HUES64 (cell line): ENCODE data around the gene GGTA1.

Source experiments
- H3K27ac ChIP-seq: 2 replicates; pipeline ENCODE4 v1.7.0; 2013; ENCODE audit warnings: low read depth, low read length, inconsistent platforms
- H3K27me3 ChIP-seq: 2 replicates; pipeline ENCODE4 v1.6.1; 2013; ENCODE audit warnings: mild to moderate bottlenecking, low read length; ENCODE audit not compliant: insufficient read depth
- H3K36me3 ChIP-seq: 2 replicates; pipeline ENCODE4 v1.6.1; 2013; ENCODE audit warnings: mild to moderate bottlenecking, low read length; ENCODE audit not compliant: insufficient read depth
- H3K4me1 ChIP-seq: 2 replicates; pipeline ENCODE4 v1.6.1; 2013; ENCODE audit warnings: mild to moderate bottlenecking, low read length, moderate library complexity; ENCODE audit not compliant: insufficient read depth
- H3K4me3 ChIP-seq: 2 replicates; pipeline ENCODE4 v1.5.1; 2013; ENCODE audit warnings: mild to moderate bottlenecking, low read length, moderate library complexity
- H3K9ac ChIP-seq: 2 replicates; pipeline ENCODE4 v1.6.1; 2013; ENCODE audit warnings: mild to moderate bottlenecking, low read depth, low read length
- H3K9me3 ChIP-seq: 2 replicates; pipeline ENCODE4 v1.6.1; 2013; ENCODE audit warnings: low read depth, low read length; ENCODE audit not compliant: insufficient read depth
- WGBS: fragments of 150-250, 120-280 bp; methylation state at CpG from one replicate; pipeline ENCODE4 v1.1.7; 2013; ENCODE audit warnings: missing lambda C conversion rate; 5-methylcytosine and 5-hydroxymethylcytosine counted together

The GGTA1 gene

GRCh38 chr9:121483049-121483448 lies 16.6 kb downstream of the GGTA1 start:
- no peak overlapping the region for H3K4me3 ChIP-seq

GRCh38 chr9:121478816-121479676 lies 20.6 kb downstream of the GGTA1 start:
- Histone ChIP-seq H3K27me3 (no peaks in the 10 kb centered on the region), H3K9ac (no peak overlapping the region), H3K27ac (no peak overlapping the region), H3K4me1 (peaks cover 10% of the 10 kb centered on the region; the same call in 1 of the 2 replicates), H3K36me3 (no peaks in the 10 kb centered on the region), H3K4me3 (no peak overlapping the region), H3K9me3 (no peaks in the 10 kb centered on the region)
- WGBS: 82% methylated on average over 8 of the region's 8 CpGs

More at GRCh38 chr9:121483049-121483448, 16.6 kb downstream of the GGTA1 start:
- Histone ChIP-seq H3K27me3 (no peaks in the 10 kb centered on the region), H3K4me1 (peaks cover 7% of the 10 kb centered on the region; the same call in 1 of the 2 replicates), H3K9me3 (no peaks in the 10 kb centered on the region), H3K9ac (no peak overlapping the region), H3K36me3 (no peaks in the 10 kb centered on the region), H3K27ac (no peak overlapping the region)
- 61% methylated on average over 5 of the region's 5 CpGs for WGBS

GRCh38 chr9:121476156-121476555 lies 23.5 kb downstream of the GGTA1 start:
- H3K9me3 ChIP-seq: no peaks in the 10 kb centered on the region
- 95% methylated on average over 5 of the region's 5 CpGs for WGBS

GRCh38 chr9:121474231-121474947 lies 25.3 kb downstream of the GGTA1 start:
- peaks cover 22% of the 10 kb centered on the region for H3K4me1 ChIP-seq
- no peak overlapping the region for H3K4me3 ChIP-seq
- WGBS: 77% methylated on average over 10 of the region's 10 CpGs
- no peaks in the 10 kb centered on the region for H3K36me3 ChIP-seq
- no peak overlapping the region for H3K27ac ChIP-seq
- H3K27me3 ChIP-seq: no peaks in the 10 kb centered on the region
- H3K9me3 ChIP-seq: no peaks in the 10 kb centered on the region
- H3K9ac ChIP-seq: no peak overlapping the region

More at GRCh38 chr9:121476156-121476555, 23.5 kb downstream of the GGTA1 start:
- H3K27ac ChIP-seq: no peak overlapping the region
- peaks cover 19% of the 10 kb centered on the region for H3K4me1 ChIP-seq
- H3K9ac ChIP-seq: no peak overlapping the region
- no peaks in the 10 kb centered on the region for H3K27me3 ChIP-seq
- H3K4me3 ChIP-seq: no peak overlapping the region
- no peaks in the 10 kb centered on the region for H3K36me3 ChIP-seq

GRCh38 chr9:121473229-121473628 lies 26.4 kb downstream of the GGTA1 start:
- WGBS: 95% methylated on average over 6 of the region's 6 CpGs
- Histone ChIP-seq H3K9me3 (no peaks in the 10 kb centered on the region), H3K27me3 (no peaks in the 10 kb centered on the region), H3K4me3 (no peak overlapping the region), H3K9ac (no peak overlapping the region), H3K27ac (no peak overlapping the region), H3K4me1 (peaks cover 20% of the 10 kb centered on the region), H3K36me3 (no peaks in the 10 kb centered on the region)

- WGBS: 21% methylated on average over 5 of the region's 5 CpGs
- Histone ChIP-seq H3K9ac (no peak overlapping the region), H3K36me3 (no peaks in the 10 kb centered on the region), H3K9me3 (no peaks in the 10 kb centered on the region), H3K4me1 (peaks cover 20% of the 10 kb centered on the region), H3K27ac (no peak overlapping the region), H3K27me3 (no peaks in the 10 kb centered on the region), H3K4me3 (no peak overlapping the region)
Observed at GRCh38 chr9:121472446-121472845, 27.2 kb downstream of the GGTA1 start.

- Histone ChIP-seq H3K4me1 (peaks cover 8% of the 10 kb centered on the region; the same call in 1 of the 2 replicates), H3K9ac (no peak overlapping the region), H3K36me3 (no peaks in the 10 kb centered on the region), H3K27ac (no peak overlapping the region), H3K27me3 (no peaks in the 10 kb centered on the region), H3K4me3 (no peak overlapping the region), H3K9me3 (no peaks in the 10 kb centered on the region)
- WGBS: 81% methylated on average over 1 of the region's 1 CpG
Observed at GRCh38 chr9:121466142-121466541, 33.5 kb downstream of the GGTA1 start.

- Histone ChIP-seq H3K9ac (no peak overlapping the region), H3K4me3 (no peak overlapping the region), H3K4me1 (peaks cover 5% of the 10 kb centered on the region; the same call in 1 of the 2 replicates), H3K27ac (no peak overlapping the region), H3K36me3 (no peaks in the 10 kb centered on the region), H3K9me3 (no peaks in the 10 kb centered on the region), H3K27me3 (no peaks in the 10 kb centered on the region)
- WGBS: 91% methylated on average over 4 of the region's 4 CpGs
Observed at GRCh38 chr9:121464968-121465367, 34.7 kb downstream of the GGTA1 start.

- WGBS: 64% methylated on average over 6 of the region's 10 CpGs
Observed at GRCh38 chr9:121463026-121463807, 36.4 kb downstream of the GGTA1 start.

GRCh38 chr9:121459513-121459912 lies 40.1 kb downstream of the GGTA1 start:
- H3K27me3 ChIP-seq: no peaks in the 10 kb centered on the region
- no peak overlapping the region for H3K4me3 ChIP-seq
- no peaks in the 10 kb centered on the region for H3K9me3 ChIP-seq
- H3K36me3 ChIP-seq: no peaks in the 10 kb centered on the region
- WGBS: 52% methylated on average over 1 of the region's 1 CpG
- no peak overlapping the region for H3K27ac ChIP-seq
- peaks cover 5% of the 10 kb centered on the region; the same call in 1 of the 2 replicates for H3K4me1 ChIP-seq
- H3K9ac ChIP-seq: no peak overlapping the region

More at GRCh38 chr9:121463026-121463807, 36.4 kb downstream of the GGTA1 start:
- no peak overlapping the region for H3K27ac ChIP-seq
- no peaks in the 10 kb centered on the region for H3K27me3 ChIP-seq
- H3K9ac ChIP-seq: no peak overlapping the region
- H3K4me1 ChIP-seq: peaks cover 5% of the 10 kb centered on the region; the same call in 1 of the 2 replicates
- no peak overlapping the region for H3K4me3 ChIP-seq
- no peaks in the 10 kb centered on the region for H3K36me3 ChIP-seq
- H3K9me3 ChIP-seq: no peaks in the 10 kb centered on the region
